ENCODE data around the gene ZNF225.

DNA sequence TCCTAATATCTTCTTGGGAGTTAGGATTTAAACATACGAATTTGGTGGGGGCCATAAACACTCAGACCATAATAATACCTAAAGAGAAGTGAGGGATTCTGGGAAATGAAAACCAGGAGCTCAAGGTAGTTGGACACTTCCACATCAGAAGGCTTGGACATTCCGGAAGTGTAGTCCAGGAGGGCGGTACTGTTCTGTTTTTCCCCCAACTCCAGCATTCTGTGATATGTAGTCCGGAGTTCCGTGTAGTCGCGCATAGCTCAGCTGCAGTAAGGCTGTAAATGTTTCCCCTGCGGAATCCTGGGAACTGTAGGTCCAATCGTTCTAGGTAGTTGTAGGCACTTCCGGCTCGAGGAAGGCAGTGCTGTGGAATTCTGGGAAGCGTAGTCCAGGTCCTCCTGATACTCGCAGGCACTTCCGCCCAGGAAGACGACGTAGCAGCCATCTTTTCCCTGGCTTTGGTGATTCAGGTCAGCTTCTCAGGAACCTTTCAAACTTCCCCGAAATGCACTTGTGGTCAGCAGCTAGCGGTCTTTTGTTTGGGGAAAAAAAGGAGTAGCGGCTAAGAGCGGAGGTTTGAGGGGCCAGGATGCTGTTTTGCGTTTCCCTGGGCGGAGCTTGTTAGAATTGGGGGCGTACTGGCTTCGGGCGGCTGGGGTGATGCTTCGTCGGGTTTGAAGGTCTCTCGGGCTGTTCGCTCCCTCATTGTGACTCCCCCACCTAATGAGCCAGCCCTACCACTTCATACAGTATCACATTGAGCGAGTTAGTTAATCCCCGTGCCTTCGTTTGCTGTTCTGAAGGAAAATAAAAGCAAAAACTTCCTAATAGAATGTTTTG lies 51.7 kb downstream of the ZNF225 start, which contains the start of gene ZNF226:
- TF ChIP-seq POLR2AphosphoS5 (IDR thresholded peaks at IDR 0.05; ENCODE audit: borderline replicate concordance, low read depth, low read length) (peak; percentile 89), EZH2 (IDR thresholded peaks at IDR 0.05) (no peak)

All from SK-N-MC (cell line).